Measurements from ENCODE around the gene GBP2.
A peak's percentile ranks its signal among the peaks of the same experiment; 100 is the strongest.
"Not testable (repeated sequence)": the region's sequence is repeated elsewhere in the genome, so short reads cannot be mapped to it uniquely, and the experiment has no call there.

The GBP2 gene

GRCh38 chr1:89125913-89126580 is at the start of gene GBP2:
TSS of gene GBP2 (minus strand) at chr1:89126114. CDS start at chr1:89121966, 4,148 bp downstream.
- DNase-seq = peak; percentile 71

GRCh38 chr1:89174491-89174890 is 48.6 kb upstream of the GBP2 start:
- no peak for DNase-seq

GRCh38 chr1:89172468-89173143 is 46.7 kb upstream of the GBP2 start:
- no peak for DNase-seq

GRCh38 chr1:89171067-89171438 is 45.1 kb upstream of the GBP2 start:
- no peak for DNase-seq

GRCh38 chr1:89170170-89171066 is 44.5 kb upstream of the GBP2 start:
- DNase-seq = no peak

- no peak for DNase-seq
Observed at GRCh38 chr1:89169166-89169565, 43.3 kb upstream of the GBP2 start.

GRCh38 chr1:89167590-89168230 is 41.8 kb upstream of the GBP2 start:
- no peak for DNase-seq

GRCh38 chr1:89166705-89167104 is 40.8 kb upstream of the GBP2 start:
- no peak for DNase-seq

GRCh38 chr1:89165811-89166210 is 39.9 kb upstream of the GBP2 start:
- DNase-seq = no peak

GRCh38 chr1:89151047-89151446 is 25.1 kb upstream of the GBP2 start:
- no peak for DNase-seq

- no peak for DNase-seq
Observed at GRCh38 chr1:89149976-89150375, 24.1 kb upstream of the GBP2 start.

- no peak for DNase-seq
Observed at GRCh38 chr1:89149229-89149628, 23.3 kb upstream of the GBP2 start.

- DNase-seq = no peak
Observed at GRCh38 chr1:89147678-89148658, 22.1 kb upstream of the GBP2 start.

GRCh38 chr1:89146721-89147120 is 20.8 kb upstream of the GBP2 start:
- no peak for DNase-seq

GRCh38 chr1:89143484-89143883 is 17.6 kb upstream of the GBP2 start:
- DNase-seq = no peak

- DNase-seq = no peak
Observed at GRCh38 chr1:89142160-89142559, 16.2 kb upstream of the GBP2 start.

- no peak for DNase-seq
Observed at GRCh38 chr1:89133747-89134146, 7.8 kb upstream of the GBP2 start.

GRCh38 chr1:89130716-89131115 is 4.8 kb upstream of the GBP2 start:
- DNase-seq = no peak

- DNase-seq = no peak
Observed at GRCh38 chr1:89129911-89130310, 4.0 kb upstream of the GBP2 start.

GRCh38 chr1:89128003-89128458 is 2.1 kb upstream of the GBP2 start:
- DNase-seq = not testable (repeated sequence)

- peak; percentile 90 for DNase-seq
Observed at GRCh38 chr1:89126602-89127565, 970 bp upstream of the GBP2 start.

Measured in CD4-positive, alpha-beta T cell treated with Interleukin-10 for 1 hour (primary cell).